HG03439 (cell line): ENCODE data around the gene CTLA4.
"Not testable (repeated sequence)": the region's sequence is repeated elsewhere in the genome, so short reads cannot be mapped to it uniquely, and the experiment has no call there.

Source experiments
- ATAC-seq: cut with Tn5 transposase; IDR thresholded peaks from one replicate; pipeline ENCODE4 v1.9.1; 2021; ENCODE audit warnings: mild to moderate bottlenecking, moderate library complexity; ENCODE audit not compliant: unreplicated experiment

Gene CTLA4

DNA sequence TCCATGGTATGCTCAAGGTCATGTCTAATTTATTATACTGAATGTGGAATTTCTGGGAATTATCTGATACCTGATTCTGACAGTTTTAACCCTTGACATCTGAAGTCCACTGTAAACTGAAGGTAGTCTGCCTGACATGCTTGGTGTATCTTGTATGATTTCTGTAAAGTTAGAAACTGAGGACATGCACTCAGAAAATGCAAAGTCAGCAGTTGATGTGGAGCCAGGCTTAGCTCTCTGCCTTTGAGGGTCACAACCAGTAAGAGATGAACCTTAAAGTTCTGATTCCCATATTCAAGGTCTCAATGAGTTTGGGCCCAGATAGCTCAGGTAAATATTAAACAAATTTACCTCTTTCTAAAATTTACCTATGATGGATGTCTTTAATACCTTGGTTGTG, 12.3 kb upstream of the CTLA4 start:
- no peak for ATAC-seq

DNA sequence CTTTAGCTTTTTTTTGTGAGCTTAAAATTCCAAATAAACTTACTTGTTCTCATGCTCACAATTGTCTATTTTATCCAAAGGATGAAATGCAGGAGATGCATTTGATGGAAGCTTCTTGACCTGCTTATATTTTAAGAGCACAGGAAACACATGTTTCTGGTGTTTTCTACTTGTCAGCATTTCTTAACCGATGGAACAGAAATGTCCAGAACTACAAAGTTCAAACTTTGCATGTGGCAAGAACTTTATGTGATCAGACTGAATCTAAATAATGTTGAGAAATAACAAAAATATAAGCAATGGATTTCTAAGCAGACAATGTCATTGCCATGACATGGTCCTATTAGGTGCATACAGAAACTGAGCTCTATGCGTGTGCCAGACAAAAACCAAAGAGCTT, 9.9 kb upstream of the CTLA4 start:
- no peak for ATAC-seq

DNA sequence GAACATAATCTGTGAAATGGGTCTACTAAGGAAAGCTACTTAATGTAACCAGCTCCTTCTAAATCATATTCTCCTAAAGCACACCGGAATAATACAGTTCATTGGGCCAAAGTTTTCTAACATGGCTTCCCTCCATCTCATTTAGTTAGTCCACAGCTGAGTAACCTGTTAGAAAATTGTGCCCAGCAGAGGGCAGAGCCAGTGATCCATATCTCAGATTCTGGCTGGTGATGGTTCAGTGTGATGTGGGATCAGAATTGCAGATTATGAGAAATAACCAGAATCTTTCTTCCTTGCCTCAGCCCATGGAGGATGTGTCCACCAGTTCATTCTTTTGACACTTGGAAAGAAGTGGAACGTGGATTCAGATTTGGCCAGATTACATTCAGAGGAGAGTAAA, 9.4 kb upstream of the CTLA4 start:
- ATAC-seq = no peak

DNA sequence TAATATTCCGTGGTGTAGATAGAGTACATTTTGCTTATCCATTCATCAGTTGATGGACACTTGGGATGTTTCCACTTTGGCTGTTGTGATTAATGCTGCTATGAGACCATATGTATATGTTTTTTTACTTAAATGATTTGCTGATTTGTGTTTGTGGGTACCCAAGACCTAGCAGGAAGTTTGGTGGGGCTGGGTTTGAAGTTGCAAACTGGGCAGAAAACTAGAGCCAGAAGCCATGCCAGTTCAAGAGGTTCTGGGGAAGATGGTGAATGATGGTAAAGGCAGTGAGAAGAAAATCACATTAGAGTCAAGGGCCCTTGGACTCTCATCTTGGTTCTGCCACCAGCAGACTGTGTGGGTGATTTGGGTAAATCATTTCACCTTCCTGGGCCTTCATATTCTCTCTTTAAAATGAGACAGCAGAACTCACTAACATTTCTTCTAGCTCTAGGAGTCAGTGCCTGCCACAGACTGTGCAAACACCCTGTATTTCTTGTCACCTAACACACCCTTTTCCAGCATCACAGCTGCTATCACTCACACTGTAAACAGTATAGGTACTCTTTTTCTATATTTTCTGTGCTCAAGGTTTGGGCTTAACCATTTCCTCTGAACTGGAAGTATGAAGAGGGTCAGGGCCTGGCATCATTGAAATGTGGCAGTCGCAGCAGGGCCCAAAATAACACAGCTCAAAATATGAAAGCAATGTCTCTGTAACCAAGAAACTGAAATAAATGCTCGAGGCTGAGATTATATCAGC, 8.4 kb upstream of the CTLA4 start:
- no peak for ATAC-seq

DNA sequence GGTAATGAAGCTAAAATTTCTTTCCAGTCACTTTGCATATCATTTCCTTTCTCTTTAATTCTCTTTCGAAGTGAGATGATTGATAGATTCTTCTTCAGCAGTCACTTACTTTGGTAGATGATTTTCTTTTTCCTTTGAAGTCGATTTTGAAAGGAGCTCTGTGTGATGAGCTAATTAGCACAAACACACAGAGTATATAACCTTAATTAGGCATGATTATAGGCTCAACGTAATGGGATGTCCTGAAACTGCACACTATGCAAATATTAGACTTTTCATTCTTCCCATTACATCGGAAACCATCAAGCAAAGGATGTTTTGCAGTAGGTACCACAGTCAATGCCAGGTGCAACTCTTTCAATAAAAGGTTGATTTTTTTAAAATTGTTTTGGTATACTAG, 6.4 kb upstream of the CTLA4 start:
- no peak for ATAC-seq

DNA sequence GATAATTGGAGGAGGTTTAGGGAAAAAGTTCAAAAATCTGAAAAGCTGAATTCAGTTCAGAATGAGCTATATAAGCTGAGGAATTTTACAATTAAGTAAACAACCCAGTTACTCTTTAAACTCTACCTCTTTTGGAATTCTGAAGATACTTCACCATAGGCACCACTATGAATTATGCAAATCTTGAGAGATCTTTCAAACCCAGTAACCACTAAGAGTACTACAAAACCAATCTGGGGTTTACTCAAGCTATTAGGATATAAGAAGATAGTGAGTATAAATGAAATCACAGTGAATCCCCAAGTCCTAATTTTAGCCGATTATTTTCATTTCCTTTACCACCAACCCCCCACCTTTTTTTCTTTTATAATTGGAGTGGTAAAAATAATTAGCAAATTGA, 6.0 kb upstream of the CTLA4 start:
- no peak for ATAC-seq

DNA sequence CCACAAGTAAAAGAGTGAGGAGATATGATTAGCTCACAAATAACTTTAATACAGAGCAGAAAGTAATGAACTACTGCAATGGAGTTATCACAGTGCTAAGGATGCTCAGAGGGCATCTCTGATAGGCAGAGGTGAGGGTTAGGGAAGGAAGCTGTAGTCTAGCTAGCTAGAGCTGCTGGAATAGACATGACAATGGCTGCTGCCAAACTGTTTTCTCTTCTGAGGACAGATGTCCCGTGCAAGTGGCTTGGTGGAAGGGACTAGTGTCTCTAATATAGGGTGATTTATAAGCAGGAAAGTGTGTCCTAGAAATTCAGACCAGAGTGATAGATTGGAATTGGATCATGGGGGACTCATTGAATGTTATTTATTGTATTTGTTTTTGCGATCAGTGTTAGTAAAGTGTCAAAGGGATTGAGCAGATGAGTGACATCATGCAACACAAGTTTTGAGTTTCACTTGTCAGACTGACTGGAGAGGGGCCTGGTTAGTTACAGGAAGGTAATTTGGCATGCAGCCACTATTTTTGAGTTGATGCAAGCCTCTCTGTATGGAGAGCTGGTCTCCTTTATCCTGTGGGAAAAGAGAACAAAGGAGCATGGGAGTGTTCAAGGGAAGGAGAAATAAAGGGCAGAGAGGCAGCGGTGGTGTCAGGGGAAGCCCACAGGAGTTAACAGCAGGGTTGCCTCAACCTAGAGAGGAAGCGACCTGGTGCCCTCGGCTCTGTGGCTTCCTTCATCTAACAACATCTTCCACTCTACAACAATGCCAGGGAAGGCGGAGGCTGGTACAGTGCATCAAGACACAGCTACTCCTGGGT, 1.9 kb downstream of the CTLA4 start:
- no peak for ATAC-seq

DNA sequence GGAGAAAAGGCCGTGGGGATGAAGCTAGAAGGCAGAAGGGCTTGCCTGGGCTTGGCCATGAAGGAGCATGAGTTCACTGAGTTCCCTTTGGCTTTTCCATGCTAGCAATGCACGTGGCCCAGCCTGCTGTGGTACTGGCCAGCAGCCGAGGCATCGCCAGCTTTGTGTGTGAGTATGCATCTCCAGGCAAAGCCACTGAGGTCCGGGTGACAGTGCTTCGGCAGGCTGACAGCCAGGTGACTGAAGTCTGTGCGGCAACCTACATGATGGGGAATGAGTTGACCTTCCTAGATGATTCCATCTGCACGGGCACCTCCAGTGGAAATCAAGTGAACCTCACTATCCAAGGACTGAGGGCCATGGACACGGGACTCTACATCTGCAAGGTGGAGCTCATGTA, 2.9 kb downstream of the CTLA4 start:
- no peak for ATAC-seq

DNA sequence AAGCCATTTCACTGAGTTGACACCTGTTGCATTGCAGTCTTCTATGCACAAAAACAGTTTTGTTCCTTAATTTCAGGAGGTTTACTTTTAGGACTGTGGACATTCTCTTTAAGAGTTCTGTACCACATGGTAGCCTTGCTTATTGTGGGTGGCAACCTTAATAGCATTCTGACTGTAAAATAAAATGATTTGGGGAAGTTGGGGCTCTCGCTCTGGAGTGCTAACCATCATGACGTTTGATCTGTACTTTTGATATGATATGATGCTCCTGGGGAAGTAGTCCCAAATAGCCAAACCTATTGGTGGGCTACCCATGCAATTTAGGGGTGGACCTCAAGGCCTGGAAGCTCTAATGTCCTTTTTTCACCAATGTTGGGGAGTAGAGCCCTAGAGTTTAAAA, 3.4 kb downstream of the CTLA4 start:
- ATAC-seq = no peak

DNA sequence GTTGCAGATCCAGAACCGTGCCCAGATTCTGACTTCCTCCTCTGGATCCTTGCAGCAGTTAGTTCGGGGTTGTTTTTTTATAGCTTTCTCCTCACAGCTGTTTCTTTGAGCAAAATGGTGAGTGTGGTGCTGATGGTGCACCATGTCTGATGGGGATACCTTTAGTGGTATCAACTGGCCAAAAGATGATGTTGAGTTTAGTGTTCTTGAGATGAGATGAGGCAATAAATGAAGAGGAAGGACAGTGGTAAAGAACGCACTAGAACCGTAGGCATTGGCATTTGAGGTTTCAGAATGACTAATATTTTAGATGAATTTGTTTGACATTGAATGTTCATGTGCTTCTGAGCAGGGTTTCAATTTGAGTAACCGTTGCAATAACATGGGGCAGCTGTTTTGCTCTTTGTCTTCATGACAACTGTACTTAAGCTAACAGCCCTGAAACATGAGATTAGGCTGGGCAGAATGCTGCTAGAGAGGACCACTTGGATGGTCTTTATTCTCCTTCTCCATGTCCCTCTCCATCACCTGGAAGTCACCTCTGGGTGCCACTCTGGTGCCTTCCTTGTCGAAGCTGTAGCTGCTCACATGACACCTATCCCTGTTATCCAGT, 3.9 kb downstream of the CTLA4 start:
- ATAC-seq = peak; percentile 97

DNA sequence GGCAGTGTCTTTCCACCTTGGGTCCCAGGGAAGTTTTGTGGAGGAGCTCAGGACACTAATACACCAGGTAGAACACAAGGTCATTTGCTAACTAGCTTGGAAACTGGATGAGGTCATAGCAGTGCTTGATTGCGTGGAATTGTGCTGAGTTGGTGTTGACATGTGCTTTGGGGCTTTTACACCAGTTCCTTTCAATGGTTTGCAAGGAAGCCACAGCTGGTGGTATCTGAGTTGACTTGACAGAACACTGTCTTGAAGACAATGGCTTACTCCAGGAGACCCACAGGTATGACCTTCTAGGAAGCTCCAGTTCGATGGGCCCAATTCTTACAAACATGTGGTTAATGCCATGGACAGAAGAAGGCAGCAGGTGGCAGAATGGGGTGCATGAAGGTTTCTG, 5.9 kb downstream of the CTLA4 start:
- ATAC-seq = no peak

DNA sequence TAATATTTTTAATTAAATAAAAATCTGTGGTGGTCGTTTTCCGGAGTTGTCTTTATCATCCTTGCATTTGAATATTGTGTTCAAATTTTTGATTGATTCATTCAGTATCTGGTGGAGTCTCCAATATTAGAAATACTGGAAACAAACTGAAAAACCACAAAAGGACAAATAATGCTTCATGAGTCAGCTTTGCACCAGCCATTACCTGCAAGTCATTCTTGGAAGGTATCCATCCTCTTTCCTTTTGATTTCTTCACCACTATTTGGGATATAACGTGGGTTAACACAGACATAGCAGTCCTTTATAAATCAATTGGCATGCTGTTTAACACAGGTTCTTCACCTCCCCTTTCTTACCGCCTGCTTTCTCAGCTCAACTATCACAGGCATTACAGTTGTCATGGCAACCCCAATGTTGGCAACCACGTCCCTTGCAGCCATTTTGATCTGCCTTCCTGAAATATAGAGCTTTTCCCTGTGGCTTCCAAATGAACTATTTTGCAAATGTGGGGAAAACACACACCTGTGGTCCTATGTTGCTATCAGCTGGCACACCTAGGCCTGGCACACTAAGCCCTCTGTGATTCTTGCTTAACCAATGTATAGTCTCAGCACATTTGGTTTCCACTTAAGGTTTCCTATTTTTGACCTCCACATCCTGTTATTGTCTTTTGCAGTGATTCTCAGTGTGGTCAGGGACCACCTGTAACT, 6.5 kb downstream of the CTLA4 start:
- ATAC-seq = no peak

DNA sequence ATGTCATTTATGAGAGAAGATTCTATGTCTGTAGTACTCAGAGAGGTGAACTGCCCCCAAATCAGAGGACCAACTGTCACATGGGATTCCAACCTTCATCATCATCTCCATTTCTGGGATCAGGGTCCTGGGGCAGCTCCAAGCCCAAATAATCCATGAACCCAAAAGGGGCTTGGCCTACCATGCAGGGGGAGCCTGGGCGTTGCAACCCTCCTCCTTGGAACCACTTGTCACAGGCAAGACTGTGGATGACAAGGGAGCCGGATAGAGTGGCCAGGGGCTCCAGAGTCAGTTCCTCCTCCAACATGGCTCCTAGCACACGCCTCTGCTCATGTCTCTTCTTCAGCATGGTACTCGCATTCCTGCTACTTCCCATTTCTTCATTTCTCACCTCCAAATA, 7.9 kb downstream of the CTLA4 start:
- no peak for ATAC-seq

DNA sequence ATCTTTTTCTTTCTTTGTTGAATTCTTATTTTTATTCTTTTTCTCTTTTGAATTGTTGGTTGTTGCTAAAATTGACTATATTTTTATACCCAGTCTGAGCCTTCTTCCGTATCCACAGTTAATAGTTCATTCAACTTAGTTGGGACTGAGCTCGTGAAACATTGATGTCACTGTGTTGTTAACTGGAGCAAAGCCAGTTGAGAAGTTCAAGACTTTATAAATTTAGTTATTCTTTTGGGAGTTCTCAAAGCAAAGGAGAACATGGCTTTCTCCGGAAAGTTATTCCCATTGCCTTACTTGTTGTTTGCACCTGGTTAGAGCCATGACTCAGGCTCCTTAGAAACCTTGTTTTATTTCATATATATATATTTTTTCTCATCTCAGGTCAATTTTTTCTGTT, 8.8 kb downstream of the CTLA4 start:
- no peak for ATAC-seq

DNA sequence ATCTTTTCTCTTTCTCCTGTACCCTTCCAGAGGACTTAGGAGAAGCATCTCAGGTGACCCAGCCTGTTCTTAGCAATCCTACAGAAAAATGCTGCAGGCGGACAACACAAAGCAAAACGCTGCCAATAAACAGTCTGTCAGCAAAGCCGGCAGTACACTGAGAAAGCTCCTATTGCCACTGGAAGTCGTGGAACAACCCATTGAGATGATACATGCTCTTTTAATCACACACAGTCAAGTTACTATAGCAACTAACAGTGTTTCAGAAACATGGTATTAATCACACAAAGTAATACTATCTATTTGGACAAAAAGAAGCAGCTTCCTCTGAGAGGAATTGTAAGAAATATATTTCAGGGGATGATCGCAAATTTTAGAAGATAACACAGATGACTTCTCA, 10.5 kb downstream of the CTLA4 start:
- ATAC-seq = no peak

DNA sequence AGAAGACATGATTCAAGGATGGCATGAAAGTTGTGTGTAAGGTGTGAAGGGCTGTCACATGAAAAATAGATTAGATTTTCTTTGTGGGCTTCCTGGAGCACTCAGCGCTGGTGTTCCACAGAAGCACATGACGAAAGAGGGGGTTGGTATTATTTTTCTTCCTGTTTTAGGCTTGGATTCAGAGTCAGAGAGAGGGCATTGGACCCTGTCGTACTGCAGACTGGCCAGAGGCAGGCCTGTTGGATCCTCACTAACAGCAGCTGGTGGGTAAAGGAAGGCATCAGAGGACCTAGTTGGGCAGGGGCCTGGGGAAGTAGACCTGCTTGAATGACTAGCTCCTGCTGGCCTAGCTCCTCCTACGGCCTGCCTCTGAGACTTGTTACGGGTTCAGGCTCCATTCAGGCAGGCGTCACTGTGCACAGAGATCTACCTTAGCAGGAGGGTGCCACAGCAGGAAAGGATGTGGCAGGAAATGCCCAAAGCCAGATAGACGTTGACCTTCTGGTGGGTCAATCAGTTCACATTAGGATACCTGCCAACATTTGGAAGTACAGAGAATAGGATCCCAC, 13.1 kb downstream of the CTLA4 start:
- ATAC-seq = no peak

DNA sequence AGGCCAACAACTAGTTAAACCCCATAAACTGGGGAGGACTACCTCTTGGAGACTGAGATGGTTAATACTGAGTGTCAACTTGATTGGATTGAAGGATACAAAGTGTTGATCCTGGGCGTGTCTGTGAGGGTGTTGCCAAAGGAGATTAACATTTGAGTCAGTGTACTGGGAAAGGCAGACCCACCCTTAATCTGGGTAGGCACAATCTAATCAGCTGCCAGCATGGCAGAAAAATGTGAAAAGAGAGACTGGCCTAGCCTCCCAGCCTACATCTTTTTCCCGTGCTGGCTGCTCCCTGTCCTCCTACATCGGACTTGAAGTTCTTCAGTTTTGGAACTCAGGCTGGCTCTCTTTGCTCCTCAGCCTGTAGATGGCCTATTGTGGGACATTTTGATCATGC, 13.6 kb downstream of the CTLA4 start:
- ATAC-seq = not testable (repeated sequence)

DNA sequence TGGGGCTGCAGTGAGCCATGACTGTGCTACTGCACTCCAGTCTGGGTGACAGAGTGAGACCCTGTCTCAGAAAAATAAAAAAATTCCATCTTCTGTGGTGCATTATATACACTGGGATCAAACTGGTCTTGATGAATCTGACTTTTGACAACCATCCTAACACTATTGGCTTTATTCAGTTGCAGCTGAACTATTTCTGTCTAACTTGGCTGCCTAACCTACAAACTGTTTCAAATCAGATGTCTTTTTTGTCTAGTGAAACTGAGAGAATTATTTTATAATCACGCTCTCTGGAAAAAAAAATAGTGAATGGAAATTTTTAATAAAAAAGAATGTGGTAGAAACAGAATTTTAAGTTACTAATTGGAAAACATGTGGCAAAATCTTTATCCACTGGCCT, 15.0 kb downstream of the CTLA4 start:
- ATAC-seq = no peak

DNA sequence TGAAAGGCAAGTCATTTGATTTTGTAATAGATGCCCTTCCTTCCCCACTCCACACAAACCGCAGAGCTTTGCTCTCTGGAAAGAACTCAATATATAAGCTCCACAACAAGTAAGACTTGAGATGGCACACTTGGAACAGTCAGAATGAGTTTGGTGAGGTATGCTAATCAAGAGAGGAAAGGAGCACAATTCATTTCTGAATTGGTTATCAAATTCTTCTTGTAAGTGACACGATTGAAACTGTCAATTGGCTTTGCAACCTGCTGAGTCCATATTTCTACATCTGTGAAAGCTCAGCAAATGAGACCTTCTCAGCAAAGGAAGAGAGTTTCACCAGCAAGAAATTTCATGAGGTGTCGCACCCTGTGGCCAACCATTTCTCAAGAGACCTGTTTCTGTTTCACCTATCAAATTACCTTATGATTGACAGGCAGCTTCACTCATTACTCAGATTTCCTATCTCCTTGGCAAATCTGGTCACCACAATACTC, 19.1 kb downstream of the CTLA4 start:
- no peak for ATAC-seq

DNA sequence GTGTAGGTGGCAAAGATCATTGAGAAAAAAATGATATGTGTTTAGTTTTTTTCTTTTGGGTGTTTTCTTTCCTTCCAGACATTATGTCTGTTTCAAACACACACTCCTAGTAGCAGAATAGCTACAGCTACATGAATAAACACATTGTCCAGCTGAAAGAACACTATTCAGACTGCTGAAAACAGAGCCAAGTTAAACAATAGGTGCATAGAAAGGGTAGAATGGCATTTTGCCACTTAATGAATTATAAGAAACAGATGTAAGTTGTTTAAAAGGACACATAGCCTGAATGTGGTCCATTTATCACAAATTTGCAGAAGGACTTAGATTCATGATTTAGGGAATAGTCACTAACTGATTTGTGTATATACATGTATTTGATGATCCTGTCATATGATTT, 20.1 kb downstream of the CTLA4 start:
- ATAC-seq = no peak

DNA sequence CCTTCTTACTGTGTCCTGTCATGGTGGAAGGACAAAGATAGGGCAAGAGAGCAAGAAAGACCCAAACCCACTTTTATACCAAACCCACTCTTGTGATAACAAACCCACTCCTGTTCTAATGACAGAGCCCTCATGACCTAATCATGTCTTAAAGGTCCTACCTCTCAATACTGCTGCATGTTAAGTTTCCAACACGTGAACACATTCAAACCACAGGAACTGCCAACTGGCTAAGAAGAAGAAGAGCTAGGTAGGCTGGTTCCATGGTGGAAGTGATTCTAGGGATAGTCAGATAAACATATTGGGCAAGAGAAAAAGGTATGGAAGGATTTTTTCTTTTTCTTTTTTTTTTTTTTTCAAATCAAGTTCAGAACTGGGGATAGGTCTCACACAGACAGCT, 22.0 kb downstream of the CTLA4 start:
- no peak for ATAC-seq
